HG03354 (cell line): ENCODE measurements around the gene FAF2.

Experiments
- ATAC-seq: cut with Tn5 transposase; IDR thresholded peaks from one replicate; pipeline ENCODE4 v1.9.1; 2021; ENCODE audit warnings: mild to moderate bottlenecking; ENCODE audit not compliant: unreplicated experiment, poor library complexity, severe bottlenecking

Gene FAF2

DNA sequence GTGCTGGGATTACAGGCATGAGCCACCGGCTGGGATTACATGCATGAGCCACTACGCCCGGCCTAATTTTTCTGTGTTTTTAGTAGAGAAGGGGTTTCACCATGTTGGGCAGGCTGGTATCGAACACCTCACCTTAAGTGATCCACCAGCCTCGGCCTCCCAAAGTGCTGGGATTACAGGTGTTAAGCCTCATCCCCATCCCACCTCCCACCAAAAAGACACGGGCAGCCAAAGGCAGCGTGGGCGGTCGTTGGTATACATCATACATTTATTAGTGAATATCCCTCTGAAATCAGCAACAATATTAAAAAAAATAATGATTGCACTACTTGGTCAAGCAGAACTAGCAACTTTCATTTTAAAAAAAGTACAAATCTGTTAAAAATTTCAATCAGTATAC is 78.3 kb downstream of the FAF2 start:
- no peak for ATAC-seq

DNA sequence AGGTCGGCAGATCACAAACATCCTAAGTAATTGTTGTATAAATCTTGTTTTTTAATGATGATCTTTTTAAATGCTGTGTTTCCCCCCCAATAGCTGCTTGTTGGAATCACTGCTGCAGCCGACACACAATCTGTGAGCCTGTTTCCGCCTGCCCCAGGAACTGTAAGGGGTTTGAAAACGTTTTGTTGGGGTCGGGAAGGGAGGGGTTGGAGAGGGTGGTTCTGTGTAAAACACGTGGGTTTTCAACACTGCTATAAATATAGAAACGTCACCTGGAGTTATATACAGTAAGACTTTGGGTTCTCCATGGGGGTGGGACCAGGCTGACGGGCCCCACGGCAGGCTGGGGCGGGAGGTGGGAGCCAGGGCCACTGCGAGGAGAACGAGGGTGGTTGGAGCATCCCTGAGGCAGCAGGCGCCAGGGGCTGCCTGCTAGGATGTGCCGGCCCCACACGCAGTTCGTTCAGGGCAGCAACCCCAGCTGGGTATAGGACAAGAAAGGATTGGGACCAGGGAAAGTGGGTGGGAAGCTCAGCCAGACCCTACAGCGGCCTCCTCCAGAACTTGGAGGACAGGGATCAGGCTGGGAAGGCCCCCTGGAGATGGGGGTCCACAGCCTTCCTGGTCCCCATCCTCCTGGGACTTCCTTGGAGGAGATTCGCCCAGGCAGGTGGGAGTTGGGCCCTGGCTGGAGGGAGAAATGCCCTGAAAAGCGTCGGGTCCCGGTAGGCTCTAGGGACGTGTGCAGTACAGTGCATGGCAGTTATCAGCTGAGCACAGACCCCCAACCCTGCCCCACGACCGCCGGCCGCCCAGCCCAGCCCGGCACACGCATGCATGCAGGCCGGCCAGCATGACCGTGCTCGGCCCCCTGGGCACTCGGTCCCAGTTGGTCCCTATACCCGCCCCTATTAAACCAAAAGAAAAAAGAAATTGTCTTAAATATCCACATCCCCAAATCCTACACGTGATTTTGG is 79.3 kb downstream of the FAF2 start:
- ATAC-seq, result no peak

DNA sequence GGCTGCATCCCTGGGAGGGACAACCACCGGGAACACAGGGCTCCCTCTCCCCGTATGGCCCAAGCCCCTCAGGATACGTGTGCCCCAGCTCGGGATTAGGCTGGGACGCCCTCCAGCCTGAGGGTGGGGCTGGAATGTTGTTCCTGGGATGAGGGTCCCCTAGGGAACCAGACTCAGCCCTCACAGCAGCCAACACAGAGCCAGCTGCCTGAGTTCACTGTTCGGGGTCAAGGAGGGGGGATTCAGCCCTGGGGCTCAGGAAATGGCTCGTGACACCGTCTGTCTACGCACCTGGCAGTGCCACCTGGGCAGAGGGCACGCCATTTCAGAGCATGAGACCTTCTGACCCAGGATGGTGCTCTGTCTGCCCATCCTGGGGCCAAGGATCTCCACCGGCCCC is 80.1 kb downstream of the FAF2 start:
- no peak for ATAC-seq

DNA sequence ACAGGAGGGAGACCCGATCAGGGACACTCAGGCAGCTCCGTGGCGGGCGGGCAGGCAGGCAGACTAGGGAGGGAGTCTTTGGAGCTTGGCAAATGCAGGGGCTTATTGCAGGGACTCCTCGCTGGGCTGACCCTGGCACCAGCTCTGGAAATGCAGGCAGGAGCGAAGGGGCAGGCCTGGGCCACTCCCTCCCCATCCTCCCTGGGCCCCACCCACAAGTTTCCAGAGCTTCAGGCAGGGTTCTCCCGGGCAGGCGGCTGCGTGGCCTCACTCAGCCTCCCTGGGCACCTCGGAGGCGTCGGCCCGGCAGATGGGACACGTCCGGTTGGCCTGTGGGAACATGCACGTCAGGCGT is 80.6 kb downstream of the FAF2 start:
- ATAC-seq, result no peak

DNA sequence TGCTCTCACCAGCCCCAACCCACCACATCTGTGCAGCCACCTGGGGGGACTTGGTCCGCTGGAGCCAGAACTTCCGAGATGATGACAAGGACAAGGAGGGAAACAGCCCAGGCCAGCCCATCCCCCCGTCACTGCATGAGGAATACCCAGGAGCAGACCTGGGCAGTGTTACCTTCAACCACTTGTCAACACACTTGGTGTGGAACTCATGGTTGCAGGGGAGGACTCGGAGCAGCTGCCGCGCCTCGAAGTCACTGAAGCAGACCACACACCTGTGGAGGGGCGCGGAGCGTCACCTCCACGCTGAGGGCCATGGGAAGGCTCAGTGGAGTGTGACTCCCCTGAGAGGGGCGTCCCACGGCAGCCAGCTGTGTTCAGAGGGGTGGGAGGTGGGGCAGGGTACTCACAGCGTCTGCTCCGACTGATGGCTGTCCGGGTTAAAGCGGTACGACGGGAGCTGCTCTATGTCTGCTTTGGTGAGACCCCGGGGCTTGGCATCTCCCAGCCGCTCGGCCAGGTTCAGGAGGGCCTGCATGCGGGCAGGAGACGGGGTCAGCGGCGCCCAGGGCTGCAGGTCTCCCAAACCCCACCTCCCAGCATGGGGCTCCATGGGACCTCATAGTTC is 81.0 kb downstream of the FAF2 start:
- no peak for ATAC-seq

DNA sequence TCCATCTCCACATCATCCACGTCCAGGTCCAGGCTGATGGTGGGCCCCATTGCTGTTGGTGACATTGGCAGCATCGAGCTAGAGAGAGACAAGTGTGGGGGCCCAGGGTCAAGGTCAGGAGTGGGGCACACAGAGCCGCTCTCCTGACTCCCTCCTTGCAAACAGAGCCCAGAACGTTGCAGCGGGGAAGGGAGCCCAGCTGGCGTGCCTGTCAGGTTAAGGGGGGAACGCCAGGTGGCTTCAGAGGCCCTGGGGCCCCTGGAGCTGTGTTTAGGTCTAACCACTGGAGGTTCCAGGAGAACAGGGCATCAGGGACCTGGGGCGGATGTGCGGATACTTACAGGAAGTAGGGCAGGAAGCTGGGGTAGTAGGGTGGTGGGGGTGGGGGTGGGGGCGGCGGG is 81.6 kb downstream of the FAF2 start:
- no peak for ATAC-seq

DNA sequence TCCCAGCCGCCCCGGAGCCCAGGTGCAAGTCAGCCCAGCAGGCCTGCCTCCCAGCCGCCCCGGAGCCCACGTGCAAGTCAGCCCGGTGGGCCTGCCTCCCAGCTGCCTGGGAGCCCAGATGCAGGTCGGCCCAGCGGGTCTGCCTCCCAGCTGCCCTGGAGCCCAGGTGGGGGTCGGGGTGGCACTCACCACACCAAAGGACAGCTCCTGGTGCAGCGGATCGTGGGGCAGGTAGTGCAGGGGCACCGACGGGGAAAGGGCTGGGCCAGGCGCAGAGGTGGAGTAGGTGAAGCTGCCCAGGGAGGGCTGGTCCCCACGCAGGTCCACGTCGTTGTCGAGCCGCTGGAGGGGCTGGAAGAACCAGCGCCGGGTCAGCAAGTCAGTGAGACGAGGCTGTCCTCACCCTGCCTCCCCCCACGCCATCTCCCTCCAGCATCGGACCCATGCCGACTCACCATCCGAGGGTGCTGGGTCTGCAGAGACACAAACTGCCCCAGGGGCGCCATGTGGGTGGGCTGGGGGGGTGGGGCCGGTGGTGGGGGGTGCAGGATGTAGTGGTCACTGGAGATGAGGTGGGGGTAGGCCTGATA is 82.3 kb downstream of the FAF2 start:
- no peak for ATAC-seq

DNA sequence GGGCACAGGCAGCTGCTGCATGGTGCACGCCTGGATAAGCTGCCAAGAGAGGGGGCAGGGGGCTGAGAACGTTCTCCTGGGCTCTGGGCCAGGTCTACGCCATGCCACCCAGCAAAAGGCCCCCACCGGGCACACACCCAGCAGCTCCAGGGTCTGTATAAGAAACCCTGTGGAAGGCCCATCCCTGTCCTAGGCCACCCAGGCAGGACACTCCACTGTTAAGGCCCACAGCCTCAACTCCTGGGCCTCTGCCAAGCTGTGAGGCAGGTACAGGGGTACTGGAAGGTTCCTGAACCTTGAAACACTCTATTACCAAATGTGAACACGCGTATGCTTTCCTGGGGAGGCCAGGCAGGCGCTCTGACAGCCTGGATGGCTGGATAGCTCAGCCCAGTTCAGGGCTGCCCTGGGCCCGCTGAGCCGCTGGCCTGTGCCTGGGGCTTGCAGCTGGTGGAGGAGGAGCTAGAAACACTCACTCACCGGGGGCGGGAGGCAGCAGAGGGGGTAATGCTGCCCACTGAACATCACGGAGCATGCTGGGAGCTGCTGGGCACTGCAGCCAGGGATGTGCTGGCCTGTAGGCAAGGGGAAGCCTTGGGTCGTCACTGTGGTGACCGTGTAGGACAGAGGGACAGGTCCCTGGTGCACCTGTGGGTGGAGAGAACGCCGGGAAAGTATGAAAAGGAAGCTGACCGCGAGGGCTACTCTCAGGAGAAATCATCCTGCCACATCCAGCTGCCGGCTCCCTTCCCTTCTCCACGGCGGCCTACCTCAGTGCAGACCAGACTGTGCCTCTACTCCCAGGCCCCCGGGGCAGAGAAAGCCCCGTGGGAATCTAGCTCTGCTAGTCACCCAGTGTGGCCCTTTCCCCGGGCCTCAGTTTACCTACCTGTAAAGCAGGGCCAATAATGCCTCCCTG is 83.1 kb downstream of the FAF2 start:
- no peak for ATAC-seq

DNA sequence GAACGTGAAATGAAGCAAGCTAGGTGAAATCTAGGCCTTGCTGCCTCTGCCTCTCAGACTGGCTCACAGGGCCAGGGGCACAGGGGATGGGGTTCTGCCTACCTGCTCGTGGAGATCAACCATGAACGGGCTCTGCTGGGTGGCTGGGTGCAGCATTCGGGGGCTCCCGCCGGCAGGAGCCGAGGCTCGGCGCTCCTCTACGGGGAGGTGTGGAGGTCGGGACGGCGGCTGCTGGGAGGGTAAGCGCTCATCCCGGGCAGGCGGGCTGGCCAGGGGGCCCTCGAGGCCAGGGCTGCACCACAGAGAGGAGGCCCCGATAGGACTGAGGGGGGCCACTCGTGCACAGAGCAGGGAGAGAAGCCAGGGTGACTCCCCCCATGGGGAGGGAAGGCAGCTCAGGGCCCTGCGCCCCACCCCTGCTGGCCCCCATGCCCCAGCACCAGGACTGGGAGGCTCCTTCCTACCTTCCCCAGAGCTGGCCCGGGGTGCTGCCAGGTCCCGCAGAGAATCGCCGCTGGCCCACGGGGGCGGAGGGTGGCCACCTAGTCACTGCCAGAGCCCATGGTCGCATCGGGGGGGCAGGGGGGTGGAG is 83.8 kb downstream of the FAF2 start:
- no peak for ATAC-seq

DNA sequence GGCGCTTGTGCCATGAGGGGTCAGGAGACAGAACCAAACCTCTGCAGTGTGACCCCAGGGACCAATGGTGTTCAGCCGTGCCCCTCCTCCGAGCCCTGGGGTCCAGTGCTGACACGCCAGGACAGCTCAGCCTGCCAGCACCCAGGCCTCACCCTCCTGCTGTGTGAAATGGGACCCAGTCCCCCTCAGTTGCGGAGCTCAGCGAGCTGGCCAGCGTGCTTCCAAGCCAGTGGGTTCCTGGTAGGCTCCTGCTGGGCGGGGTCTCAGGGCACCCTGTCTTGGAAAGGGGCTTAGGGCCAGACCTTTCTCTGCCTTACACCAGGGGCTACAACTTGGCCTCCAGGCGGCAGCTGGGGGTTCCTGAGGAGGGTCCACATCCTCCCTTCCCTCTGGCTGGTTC is 84.6 kb downstream of the FAF2 start:
- ATAC-seq, result no peak

DNA sequence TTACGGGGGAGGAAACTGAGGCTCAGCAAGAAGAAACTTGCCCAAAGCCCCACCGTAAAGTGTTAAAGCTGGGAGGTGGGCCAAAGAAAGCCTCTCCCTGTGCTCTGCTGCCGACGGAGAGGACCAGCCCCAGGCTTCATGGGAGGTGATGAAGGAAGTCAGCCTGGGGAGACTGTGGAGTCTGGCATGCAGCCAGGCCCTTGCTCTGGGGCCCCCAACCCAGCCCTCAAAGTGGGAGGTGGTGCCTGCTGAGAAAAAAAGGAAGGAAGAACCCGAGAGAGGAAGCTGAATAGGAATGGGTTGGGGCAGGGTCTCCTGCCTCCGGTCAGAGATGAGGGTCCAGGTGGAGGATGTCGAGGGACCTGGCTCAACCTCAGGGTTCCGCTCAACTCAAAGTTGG is 85.2 kb downstream of the FAF2 start:
- ATAC-seq, result no peak

DNA sequence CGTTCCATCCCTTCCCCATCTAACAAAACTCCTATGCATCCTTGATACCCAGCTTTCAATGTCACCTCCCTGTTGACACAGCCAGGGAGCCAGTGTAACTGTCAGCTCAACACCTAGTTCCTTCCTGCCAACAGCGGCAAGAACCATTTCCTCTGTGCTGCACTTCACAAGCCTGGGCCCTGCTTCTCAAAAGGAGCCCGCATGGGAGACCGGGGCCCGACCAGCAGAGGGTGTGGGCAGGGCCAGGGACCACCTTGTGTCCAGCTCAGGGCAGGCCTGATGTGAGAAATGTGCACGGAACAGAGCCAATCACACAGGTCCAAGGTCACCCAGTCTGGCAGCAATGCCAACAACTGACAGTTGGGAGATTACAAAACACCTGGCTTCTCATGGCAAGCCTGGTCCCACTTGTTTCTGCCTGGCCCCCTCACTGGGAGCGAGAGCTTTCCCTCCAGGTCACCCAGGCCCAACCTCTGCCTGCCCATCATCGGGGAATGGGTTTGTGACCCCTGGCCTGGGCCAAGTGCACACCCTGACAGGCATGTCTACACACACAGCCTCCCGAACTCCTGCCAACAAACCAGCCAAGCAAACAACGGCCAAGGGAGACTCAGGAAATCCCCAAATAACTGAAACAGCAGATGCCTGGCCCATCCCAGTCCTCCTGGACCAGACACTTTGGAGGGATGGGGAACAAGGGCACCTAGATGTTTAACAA is 85.9 kb downstream of the FAF2 start:
- ATAC-seq, result no peak

DNA sequence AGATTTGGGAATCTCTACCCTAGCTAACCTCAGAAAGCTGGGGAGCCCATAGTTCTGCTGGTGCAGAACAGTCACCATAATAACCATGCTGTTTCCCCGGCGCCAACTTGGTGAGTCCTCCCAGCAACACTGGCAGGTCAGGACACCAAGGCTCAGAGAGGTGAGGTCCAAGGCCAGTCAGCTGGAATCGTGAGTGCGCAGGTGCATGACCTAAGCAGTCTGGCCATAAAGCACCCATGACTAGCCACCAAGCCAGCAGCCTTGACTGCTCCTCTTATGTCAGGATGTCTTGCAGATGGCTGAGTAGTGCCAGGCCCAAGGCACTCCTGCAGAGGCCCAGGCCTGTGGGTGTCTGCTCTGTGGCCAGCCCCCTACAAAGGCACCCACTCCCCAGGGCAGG is 86.5 kb downstream of the FAF2 start:
- no peak for ATAC-seq

DNA sequence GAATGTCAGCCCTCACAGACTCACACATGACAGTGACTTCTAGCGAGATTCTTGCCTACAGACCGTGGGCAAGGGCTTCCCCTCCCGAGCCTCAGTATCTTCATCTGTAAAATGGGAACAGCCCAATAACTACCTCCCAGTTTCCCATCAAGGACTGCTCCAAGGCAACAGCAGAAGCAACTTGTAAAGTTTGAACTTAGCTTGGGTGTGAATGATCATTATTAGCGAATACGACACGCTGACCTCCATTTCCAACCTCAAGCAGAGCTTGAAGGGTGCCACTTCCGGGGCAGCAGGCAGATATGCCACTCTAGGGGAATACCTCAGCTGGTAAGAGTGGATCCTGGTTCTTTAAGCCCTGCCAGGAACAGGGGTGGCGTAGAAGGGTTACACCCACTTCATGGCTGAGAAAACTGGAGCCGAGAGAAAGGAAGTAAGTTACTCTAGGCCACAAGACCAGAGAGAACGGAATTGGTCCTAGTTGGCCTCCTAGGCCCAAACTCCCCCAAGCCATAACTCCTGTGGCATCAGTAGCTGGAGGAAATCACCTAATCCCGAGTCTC is 87.0 kb downstream of the FAF2 start:
- ATAC-seq, result no peak

DNA sequence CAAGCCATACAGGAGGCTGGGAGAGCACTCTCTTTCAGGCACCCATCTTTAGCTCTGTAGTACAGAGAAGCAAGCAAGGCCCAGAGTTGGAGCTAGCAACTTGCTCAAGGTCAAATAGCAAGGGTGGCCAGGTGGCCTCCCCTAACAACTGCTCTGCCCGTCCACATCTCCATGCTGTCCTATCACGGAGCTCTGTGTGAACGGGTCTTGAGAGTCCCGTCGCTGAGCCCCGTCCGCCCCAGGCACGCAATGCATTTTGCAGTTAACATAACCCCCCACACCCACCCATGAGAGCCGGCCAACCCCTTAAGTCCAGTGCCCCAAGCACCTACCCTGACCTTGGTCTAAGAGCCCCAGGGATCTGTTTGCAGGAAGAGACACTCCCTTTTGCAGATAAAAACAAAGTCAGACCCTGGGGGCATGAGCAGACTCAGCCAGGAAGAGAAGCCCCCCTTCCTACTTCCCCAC is 87.5 kb downstream of the FAF2 start:
- ATAC-seq, result no peak

DNA sequence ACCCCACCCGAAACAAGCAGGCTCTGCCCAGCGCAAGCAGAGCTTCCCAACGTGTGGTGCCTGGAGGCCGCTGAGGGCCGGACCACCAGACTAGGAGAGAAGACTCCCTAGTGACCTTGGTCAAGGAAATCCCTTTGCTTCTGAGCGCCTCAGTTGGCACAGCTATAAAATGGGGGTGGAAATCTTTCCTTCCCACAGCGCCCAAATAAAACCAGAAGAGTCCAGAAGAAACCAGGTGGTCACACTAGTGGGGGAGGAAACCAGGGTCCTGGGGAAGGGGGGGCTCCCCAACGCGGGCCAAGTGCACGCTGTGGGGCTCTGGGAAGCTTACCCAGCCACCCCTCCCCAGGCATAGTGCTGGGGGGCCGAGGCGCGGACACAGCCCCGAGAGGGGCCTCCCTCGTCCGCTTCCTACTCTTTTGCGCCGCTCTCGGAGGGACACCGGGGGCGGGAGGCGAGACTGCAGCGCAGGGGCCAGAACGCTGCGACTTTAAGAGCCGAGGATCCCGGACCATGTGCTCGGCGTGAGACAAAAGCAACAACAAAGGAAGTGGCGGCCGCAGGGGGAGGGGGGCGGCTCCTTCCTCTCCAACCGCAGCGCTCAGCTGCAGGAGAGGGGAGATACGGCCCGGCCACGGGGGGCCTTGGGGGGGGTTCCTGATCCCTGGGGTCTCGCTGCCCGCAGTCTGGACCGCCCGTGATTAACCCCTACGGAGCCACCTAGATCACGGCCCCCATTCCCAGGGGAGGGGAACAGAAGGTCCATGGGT is 88.1 kb downstream of the FAF2 start:
- peak; percentile 30 for ATAC-seq

DNA sequence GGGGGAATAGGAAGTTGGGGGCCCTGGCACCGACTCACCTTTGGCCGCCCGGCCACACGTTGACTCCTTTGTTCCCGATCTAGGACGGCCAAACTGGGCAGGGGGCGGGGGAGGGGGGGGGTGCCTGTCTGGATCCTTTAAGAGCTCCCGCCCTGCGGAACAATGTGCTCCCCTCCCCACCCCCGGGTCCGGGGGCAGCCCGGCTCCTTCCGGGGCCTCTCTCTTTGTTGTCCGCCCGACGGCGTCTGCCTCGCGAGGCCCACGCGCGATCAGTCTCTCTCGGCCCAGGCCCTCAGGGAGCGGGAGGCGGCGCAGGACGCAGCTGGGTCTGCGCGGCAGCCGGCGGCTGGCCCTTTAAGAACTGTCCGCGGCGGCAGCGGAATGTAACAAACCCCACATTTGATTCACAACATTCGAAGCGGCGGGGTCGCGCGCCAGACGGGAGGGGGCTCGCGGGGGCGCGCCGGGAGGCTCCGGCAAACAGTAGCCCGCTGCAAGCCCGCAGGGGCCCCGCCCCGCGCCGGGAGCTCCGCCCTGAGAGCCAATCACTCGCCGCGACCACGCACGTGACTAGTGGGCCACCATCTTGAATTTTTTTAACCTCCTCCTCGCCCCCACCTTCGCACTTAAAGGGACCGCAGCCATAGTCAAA is 88.8 kb downstream of the FAF2 start, which contains the start of gene RNF44:
TSS of gene RNF44 (minus strand) at position 501 of the 652 bp plus-strand sequence. CDS start 4,930 bp downstream, outside the sequence.
- ATAC-seq, result peak; percentile 61
